Natural killer cell (primary cell): Measurements from ENCODE around the gene UBE2F. TPM values are rescaled to one million over a fixed set of nuclear protein-coding genes. Genes with fewer than 3 reads are reported as not detected.

Experiments used
- ATAC-seq, 3 donors: fragments of 150-1000 bp in 2 of 3; fragments of 200-7000 bp in 1 of 3; cut with Tn5 transposase; 1 replicate in 1 of 3; 2 replicates in 2 of 3; pipeline ENCODE4 v1.10.0; 2021; ENCODE audit warnings: mild to moderate bottlenecking in 2 of 3, moderate library complexity in 2 of 3
- DNase-seq, 2 donors: peaks; one replicate each; pipeline versions ENCODE4 v3.0.0 to v3.0.0-alpha.2; 2013 to 2021; ENCODE audit warnings: mixed read lengths in 1 of 2
- H3K27ac ChIP-seq: one replicate; pipeline ENCODE4 v1.5.1; 2013; ENCODE audit warnings: mild to moderate bottlenecking, low read length
- H3K27me3 ChIP-seq: one replicate; pipeline ENCODE4 v1.6.1; 2013; ENCODE audit warnings: low read length; ENCODE audit not compliant: control insufficient read depth, insufficient read depth
- H3K36me3 ChIP-seq: one replicate; pipeline ENCODE4 v1.6.1; 2013; ENCODE audit warnings: low read length; ENCODE audit not compliant: control insufficient read depth, insufficient read depth
- H3K4me1 ChIP-seq: one replicate; pipeline ENCODE4 v1.6.1; 2013; ENCODE audit warnings: low read length; ENCODE audit not compliant: control insufficient read depth, insufficient read depth
- H3K4me3 ChIP-seq: one replicate; pipeline ENCODE4 v1.5.1; 2013; ENCODE audit warnings: low read length
- H3K9me3 ChIP-seq: one replicate; pipeline ENCODE4 v1.6.1; 2013; ENCODE audit warnings: low read length; ENCODE audit not compliant: control insufficient read depth, insufficient read depth
- H3K27ac Mint-ChIP-seq, 2 donors: one replicate each; pipeline ENCODE4 v1.8.0; 2022; ENCODE audit warnings: mild to moderate bottlenecking in 2 of 2, mixed read lengths in 2 of 2, moderate library complexity in 1 of 2
- H3K27me3 Mint-ChIP-seq, 2 donors: one replicate each; pipeline ENCODE4 v1.8.0; 2022; ENCODE audit warnings: low read depth in 2 of 2, mixed read lengths in 2 of 2
- H3K36me3 Mint-ChIP-seq: one replicate; pipeline ENCODE4 v1.8.0; 2022; ENCODE audit warnings: mixed read lengths
- H3K4me1 Mint-ChIP-seq, 2 donors: one replicate each; pipeline ENCODE4 v1.8.0; 2022; ENCODE audit warnings: mixed read lengths in 2 of 2
- H3K4me3 Mint-ChIP-seq: one replicate; pipeline ENCODE4 v1.8.0; 2022; ENCODE audit warnings: mild to moderate bottlenecking, moderate library complexity, mixed read lengths
- H3K9me3 Mint-ChIP-seq, 2 donors: one replicate each; pipeline ENCODE4 v1.8.0; 2022; ENCODE audit warnings: mixed read lengths in 2 of 2
- CTCF ChIP-seq: fragments of 200-600 bp; IDR thresholded peaks from one replicate; pipeline ENCODE4 v1.8.0; 2022; ENCODE audit warnings: antibody characterized with exemption
- WGBS: methylation state at CpG from one replicate; pipeline ENCODE4 v1.1.7; 2013; ENCODE audit warnings: missing lambda C conversion rate; ENCODE audit not compliant: insufficient coverage; 5-methylcytosine and 5-hydroxymethylcytosine counted together
- intact Hi-C: fragments of 100-400 bp; cut with micrococcal nuclease; formaldehyde crosslinking; loops from one replicate; pipeline ENCODE4 v1.14.2; 2022
- total RNA-seq, 4 donors: library from RNA; stranded (reverse); fragments of 120-200 nt in 1 of 4; gene quantifications; one replicate each; pipeline versions ENCODE4 v1.2.3 to v1.2.4, GENCODE V29; 2013 to 2022

The UBE2F gene
- total RNA-seq, 3 donors from 2014 or later (not counting 1 experiment from before 2014, with no cell fraction given), result 82.4 to 135 (median 96.1) TPM

- no peak for DNase-seq
- Histone ChIP-seq H3K27me3 (no peaks in the 10 kb centered on the region), H3K27ac (no peak overlapping the region), H3K4me3 (no peak overlapping the region), H3K36me3 (peaks cover 30% of the 10 kb centered on the region), H3K9me3 (no peaks in the 10 kb centered on the region), H3K4me1 (peaks cover 23% of the 10 kb centered on the region)
- WGBS, result 89% methylated on average over 2 of the region's 2 CpGs
- Mint-ChIP-seq H3K9me3 (no peaks in the 10 kb centered on the region), H3K36me3 (no peaks in the 10 kb centered on the region), H3K4me1 (peaks cover 26 to 30% of the 10 kb centered on the region in 2 donors), H3K27me3 (no peaks in the 10 kb centered on the region), H3K27ac (peak overlapping the region; percentile 95 to 98), H3K4me3 (no peak overlapping the region)
- ATAC-seq, result no peak
- no peak for TF ChIP-seq CTCF
- intact Hi-C loops, result no loop called here
These were observed 28.2 kb downstream of the UBE2F start for GRCh38 chr2:237995036-237995435.

DNA sequence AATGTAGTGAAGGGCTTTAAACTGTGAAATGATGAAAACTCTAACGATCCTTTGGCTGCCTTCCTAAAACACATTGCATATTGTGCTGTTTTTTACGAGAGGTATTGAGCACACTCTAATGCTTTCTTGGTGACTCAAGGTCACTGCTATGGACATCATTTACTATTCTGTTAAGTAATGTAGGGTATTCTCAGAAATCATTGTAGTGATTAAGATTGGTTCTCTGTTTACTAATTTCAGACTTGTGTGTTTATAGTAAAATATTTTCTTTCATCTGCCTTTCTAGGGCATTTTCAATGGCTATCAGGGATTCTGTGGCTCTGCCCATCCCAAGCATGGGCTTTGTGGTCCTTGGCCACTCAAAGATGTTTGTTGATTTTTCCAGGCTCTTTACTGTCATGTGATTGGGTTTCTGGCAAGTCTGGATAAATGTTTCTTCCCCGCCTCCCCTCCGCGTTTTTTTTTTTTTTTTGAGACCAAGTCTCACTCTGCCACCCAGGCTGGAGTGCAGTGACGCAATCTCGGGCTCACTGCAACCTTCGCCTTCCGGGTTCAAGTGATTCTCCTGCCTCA, 29.3 kb downstream of the UBE2F start:
- H3K9me3 ChIP-seq, result no peaks in the 10 kb centered on the region
- peaks cover 23% of the 10 kb centered on the region for H3K4me1 ChIP-seq
- H3K36me3 ChIP-seq, result peaks cover 26% of the 10 kb centered on the region
- H3K27me3 ChIP-seq, result no peaks in the 10 kb centered on the region
- no peak overlapping the region for H3K4me3 ChIP-seq
- Mint-ChIP-seq H3K4me1 (peaks cover 33 to 39% of the 10 kb centered on the region in 2 donors), H3K9me3 (no peaks in the 10 kb centered on the region), H3K27ac (peak overlapping the region; percentile 95 to 98), H3K4me3 (no peak overlapping the region), H3K27me3 (no peaks in the 10 kb centered on the region), H3K36me3 (no peaks in the 10 kb centered on the region)
- DNase-seq, result no peak
- no peak for ATAC-seq
- H3K27ac ChIP-seq, result no peak overlapping the region
- intact Hi-C loops, result no loop called here
- no peak for TF ChIP-seq CTCF
- 82% methylated on average over 9 of the region's 9 CpGs for WGBS

DNA sequence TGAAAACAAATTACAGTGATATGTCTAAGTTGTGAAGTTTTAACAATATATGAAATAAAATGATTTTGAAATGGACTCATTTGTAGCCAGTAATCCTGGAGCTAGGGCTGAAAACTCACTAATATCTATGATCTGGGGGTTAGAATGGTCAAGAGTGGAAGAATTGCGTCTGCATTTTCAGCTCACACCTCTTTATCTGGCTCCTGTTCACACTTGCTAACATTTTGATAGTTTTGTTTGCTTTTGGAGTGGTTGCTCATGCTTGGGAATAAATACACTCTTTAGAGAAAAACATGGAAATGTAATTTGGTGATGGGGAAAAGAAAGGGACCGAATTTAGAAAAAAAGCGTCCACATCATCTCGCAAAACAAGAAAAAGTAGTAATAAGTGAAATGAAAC, 30.7 kb downstream of the UBE2F start:
- ATAC-seq (no peak), DNase-seq (no peak)
- Histone ChIP-seq H3K27me3 (no peaks in the 10 kb centered on the region), H3K9me3 (no peaks in the 10 kb centered on the region), H3K4me3 (no peak overlapping the region), H3K36me3 (peaks cover 17% of the 10 kb centered on the region), H3K27ac (peak overlapping the region; percentile 70), H3K4me1 (peaks cover 23% of the 10 kb centered on the region)
- TF ChIP-seq CTCF, result no peak
- no peaks in the 10 kb centered on the region for H3K27me3 Mint-ChIP-seq
- H3K9me3 Mint-ChIP-seq, result no peaks in the 10 kb centered on the region
- WGBS, result 58% methylated on average over 4 of the region's 4 CpGs
- peak overlapping the region; percentile 95 to 98 for H3K27ac Mint-ChIP-seq
- intact Hi-C loops, result no loop called here
- H3K4me3 Mint-ChIP-seq, result peak overlapping the region; percentile 68
- H3K4me1 Mint-ChIP-seq, result peaks cover 33 to 39% of the 10 kb centered on the region in 2 donors
- no peaks in the 10 kb centered on the region for H3K36me3 Mint-ChIP-seq

GRCh38 chr2:237998530-237998929, 31.7 kb downstream of the UBE2F start:
- 12% methylated on average over 2 of the region's 4 CpGs for WGBS
- ATAC-seq (peak; percentile 81 to 91 (median 86)), DNase-seq (peak in 1 of 2 donors; percentile 62)
- peaks cover 23% of the 10 kb centered on the region for H3K4me1 ChIP-seq
- peaks cover 14% of the 10 kb centered on the region for H3K36me3 ChIP-seq
- intact Hi-C loops, result no loop called here
- no peaks in the 10 kb centered on the region for H3K36me3 Mint-ChIP-seq
- H3K27me3 ChIP-seq, result no peaks in the 10 kb centered on the region
- H3K9me3 ChIP-seq, result no peaks in the 10 kb centered on the region
- H3K27me3 Mint-ChIP-seq, result no peaks in the 10 kb centered on the region
- H3K9me3 Mint-ChIP-seq, result no peaks in the 10 kb centered on the region
- H3K4me1 Mint-ChIP-seq, result peaks cover 39 to 45% of the 10 kb centered on the region in 2 donors
- peak overlapping the region; percentile 90 for H3K4me3 Mint-ChIP-seq
- peak overlapping the region; percentile 70 for H3K27ac ChIP-seq
- peak overlapping the region; percentile 95 to 98 for H3K27ac Mint-ChIP-seq
- no peak overlapping the region for H3K4me3 ChIP-seq
- TF ChIP-seq CTCF, result no peak
